SW480 (cell line): ENCODE measurements around the gene TMEM232.
"Not testable (repeated sequence)": the region's sequence is repeated elsewhere in the genome, so short reads cannot be mapped to it uniquely, and the experiment has no call there.

Source experiments
- DNase-seq: peaks from one replicate; pipeline ENCODE4 v3.0.0-alpha.2; 2016; ENCODE audit warnings: low spot score

TMEM232 gene

GRCh38 chr5:110707260-110707844 lies 19.1 kb downstream of the TMEM232 start:
- DNase-seq: no peak

GRCh38 chr5:110705349-110705748 lies 21.1 kb downstream of the TMEM232 start:
- DNase-seq: no peak

GRCh38 chr5:110703481-110703880 lies 23.0 kb downstream of the TMEM232 start:
- no peak for DNase-seq

GRCh38 chr5:110702704-110703103 lies 23.8 kb downstream of the TMEM232 start:
- no peak for DNase-seq

GRCh38 chr5:110702300-110702699 lies 24.2 kb downstream of the TMEM232 start:
- no peak for DNase-seq

GRCh38 chr5:110692669-110693068 lies 33.8 kb downstream of the TMEM232 start:
- DNase-seq: not testable (repeated sequence)

- DNase-seq: not testable (repeated sequence)
Observed at GRCh38 chr5:110690587-110690986, 35.9 kb downstream of the TMEM232 start.

- no peak for DNase-seq
Observed at GRCh38 chr5:110687485-110687884, 39.0 kb downstream of the TMEM232 start.

GRCh38 chr5:110686270-110686669 lies 40.2 kb downstream of the TMEM232 start:
- no peak for DNase-seq

- no peak for DNase-seq
Observed at GRCh38 chr5:110681953-110682352, 44.5 kb downstream of the TMEM232 start.

GRCh38 chr5:110681109-110681508 lies 45.4 kb downstream of the TMEM232 start:
- no peak for DNase-seq

- not testable (repeated sequence) for DNase-seq
Observed at GRCh38 chr5:110676554-110676953, 49.9 kb downstream of the TMEM232 start.

- no peak for DNase-seq
Observed at GRCh38 chr5:110665184-110665726, 61.2 kb downstream of the TMEM232 start.

- no peak for DNase-seq
Observed at GRCh38 chr5:110663525-110663924, 62.9 kb downstream of the TMEM232 start.

- DNase-seq: no peak
Observed at GRCh38 chr5:110658006-110658405, 68.5 kb downstream of the TMEM232 start.

- no peak for DNase-seq
Observed at GRCh38 chr5:110653231-110653970, 73.1 kb downstream of the TMEM232 start.

- DNase-seq: no peak
Observed at GRCh38 chr5:110651507-110651906, 75.0 kb downstream of the TMEM232 start.

GRCh38 chr5:110644357-110644756 lies 82.1 kb downstream of the TMEM232 start:
- DNase-seq: no peak

GRCh38 chr5:110638970-110639902 lies 87.2 kb downstream of the TMEM232 start:
- DNase-seq: peak; percentile 5

GRCh38 chr5:110634475-110634874 lies 92.0 kb downstream of the TMEM232 start:
- DNase-seq: no peak

- DNase-seq: no peak
Observed at GRCh38 chr5:110631236-110631635, 95.2 kb downstream of the TMEM232 start.

GRCh38 chr5:110630350-110630749 lies 96.1 kb downstream of the TMEM232 start:
- no peak for DNase-seq
